HL-60 (cell line): Measurements from ENCODE around the gene PYGB.

ENCODE experiments used
- DNase-seq, 2 experiments: peaks; one replicate each; pipeline ENCODE4 v3.0.0-alpha.2; 2010 to 2020; ENCODE audit warnings: low read depth in 1 of 2, low spot score in 1 of 2
- H3K27ac ChIP-seq: fragments of 250-450 bp; sonication (Bioruptor Pico); replicated peaks from 2 replicates; pipeline ENCODE4 v1.5.1; 2020; ENCODE audit warnings: mild to moderate bottlenecking, moderate library complexity
- H3K27me3 ChIP-seq: fragments of 250-450 bp; sonication (Bioruptor Pico); 2 replicates; pipeline ENCODE4 v1.5.1; 2021; ENCODE audit warnings: mild to moderate bottlenecking, moderate library complexity; ENCODE audit not compliant: insufficient read depth, poor library complexity, severe bottlenecking
- H3K4me3 ChIP-seq: replicated peaks from 2 replicates; pipeline ENCODE4 v1.5.1; 2011; ENCODE audit warnings: mild to moderate bottlenecking, control low read depth, low read length; ENCODE audit not compliant: insufficient read depth
- CTCF ChIP-seq: IDR thresholded peaks from one replicate; pipeline ENCODE4 v1.5.1; 2011; ENCODE audit warnings: low read length, control low read depth, inconsistent platforms; ENCODE audit not compliant: insufficient read depth
- GABPA ChIP-seq: IDR thresholded peaks from 2 replicates; pipeline ENCODE4 v1.6.1; 2012; ENCODE audit warnings: low read depth
- POLR2AphosphoS5 ChIP-seq: IDR thresholded peaks from 2 replicates; pipeline ENCODE4 v1.6.1; 2012; ENCODE audit warnings: low read depth
- SPI1 ChIP-seq: IDR thresholded peaks from 2 replicates; pipeline ENCODE4 v1.6.1; 2012; ENCODE audit warnings: low read depth, mild to moderate bottlenecking, borderline replicate concordance
- TF ChIP-seq, protein P1 (sequence below): IDR thresholded peaks from 2 replicates; pipeline ENCODE4 v1.6.1; 2012; ENCODE audit warnings: low read depth; ENCODE audit not compliant: insufficient replicate concordance

Gene PYGB

GRCh38 chr20:25250508-25250907 is 2.6 kb downstream of the PYGB start:
- TF ChIP-seq SPI1 = no peak
- no peak for TF ChIP-seq CTCF
- TF ChIP-seq GABPA = no peak
- TF ChIP-seq POLR2AphosphoS5 = no peak
- TF ChIP-seq, protein P1, sequence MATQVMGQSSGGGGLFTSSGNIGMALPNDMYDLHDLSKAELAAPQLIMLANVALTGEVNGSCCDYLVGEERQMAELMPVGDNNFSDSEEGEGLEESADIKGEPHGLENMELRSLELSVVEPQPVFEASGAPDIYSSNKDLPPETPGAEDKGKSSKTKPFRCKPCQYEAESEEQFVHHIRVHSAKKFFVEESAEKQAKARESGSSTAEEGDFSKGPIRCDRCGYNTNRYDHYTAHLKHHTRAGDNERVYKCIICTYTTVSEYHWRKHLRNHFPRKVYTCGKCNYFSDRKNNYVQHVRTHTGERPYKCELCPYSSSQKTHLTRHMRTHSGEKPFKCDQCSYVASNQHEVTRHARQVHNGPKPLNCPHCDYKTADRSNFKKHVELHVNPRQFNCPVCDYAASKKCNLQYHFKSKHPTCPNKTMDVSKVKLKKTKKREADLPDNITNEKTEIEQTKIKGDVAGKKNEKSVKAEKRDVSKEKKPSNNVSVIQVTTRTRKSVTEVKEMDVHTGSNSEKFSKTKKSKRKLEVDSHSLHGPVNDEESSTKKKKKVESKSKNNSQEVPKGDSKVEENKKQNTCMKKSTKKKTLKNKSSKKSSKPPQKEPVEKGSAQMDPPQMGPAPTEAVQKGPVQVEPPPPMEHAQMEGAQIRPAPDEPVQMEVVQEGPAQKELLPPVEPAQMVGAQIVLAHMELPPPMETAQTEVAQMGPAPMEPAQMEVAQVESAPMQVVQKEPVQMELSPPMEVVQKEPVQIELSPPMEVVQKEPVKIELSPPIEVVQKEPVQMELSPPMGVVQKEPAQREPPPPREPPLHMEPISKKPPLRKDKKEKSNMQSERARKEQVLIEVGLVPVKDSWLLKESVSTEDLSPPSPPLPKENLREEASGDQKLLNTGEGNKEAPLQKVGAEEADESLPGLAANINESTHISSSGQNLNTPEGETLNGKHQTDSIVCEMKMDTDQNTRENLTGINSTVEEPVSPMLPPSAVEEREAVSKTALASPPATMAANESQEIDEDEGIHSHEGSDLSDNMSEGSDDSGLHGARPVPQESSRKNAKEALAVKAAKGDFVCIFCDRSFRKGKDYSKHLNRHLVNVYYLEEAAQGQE = no peak
- no peak overlapping the region for H3K27ac ChIP-seq
- no peak for DNase-seq
- H3K4me3 ChIP-seq = no peak overlapping the region
- no peaks in the 10 kb centered on the region for H3K27me3 ChIP-seq

GRCh38 chr20:25251019-25251418 is 3.1 kb downstream of the PYGB start:
- DNase-seq = no peak
- no peak overlapping the region for H3K27ac ChIP-seq

DNA sequence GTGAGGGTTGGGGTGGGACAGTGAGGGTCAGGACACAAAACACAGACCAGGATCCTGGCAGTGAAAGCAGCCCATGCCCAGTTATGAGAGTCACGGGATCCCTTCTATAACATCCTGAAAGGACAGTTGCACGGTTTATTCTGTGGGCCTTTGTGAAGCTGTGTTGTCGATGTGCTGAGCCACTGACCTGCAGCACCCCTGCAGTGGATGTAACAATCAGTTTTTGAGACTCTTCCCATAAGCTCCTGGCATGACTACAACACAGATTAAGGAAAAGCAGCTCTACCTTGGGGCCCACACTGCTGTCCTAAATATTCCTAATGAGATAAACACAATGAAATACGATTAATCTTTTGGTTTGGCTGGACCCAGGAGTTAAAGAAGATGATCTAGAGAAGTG is 3.7 kb downstream of the PYGB start:
- TF ChIP-seq CTCF (no peak), GABPA (no peak), SPI1 (no peak), POLR2AphosphoS5 (no peak)
- TF ChIP-seq, protein P1 = no peak
- DNase-seq = no peak
- Histone ChIP-seq H3K27me3 (no peaks in the 10 kb centered on the region), H3K4me3 (no peak overlapping the region), H3K27ac (no peak overlapping the region)

More at GRCh38 chr20:25251019-25251418, 3.1 kb downstream of the PYGB start:
- TF ChIP-seq POLR2AphosphoS5 (no peak), GABPA (no peak), SPI1 (no peak), CTCF (no peak)
- TF ChIP-seq, protein P1 = no peak
- H3K4me3 ChIP-seq = no peak overlapping the region
- H3K27me3 ChIP-seq = no peaks in the 10 kb centered on the region
